Activated naive CD8-positive, alpha-beta T cell treated with anti-CD3 and anti-CD28 coated beads, Interleukin-2, amount 50 U/mL, for 16 hours (primary cell): ENCODE results near the gene ALPG.
"Not testable (repeated sequence)": the region's sequence is repeated elsewhere in the genome, so short reads cannot be mapped to it uniquely, and the experiment has no call there.

Experiments
- DNase-seq: peaks from one replicate; pipeline ENCODE4 v3.0.0-alpha.2; 2020; ENCODE audit warnings: low read depth, low spot score

The ALPG gene

GRCh38 chr2:232440220-232441018 lies 33.8 kb downstream of the ALPG start:
- peak; percentile 82 for DNase-seq

DNA sequence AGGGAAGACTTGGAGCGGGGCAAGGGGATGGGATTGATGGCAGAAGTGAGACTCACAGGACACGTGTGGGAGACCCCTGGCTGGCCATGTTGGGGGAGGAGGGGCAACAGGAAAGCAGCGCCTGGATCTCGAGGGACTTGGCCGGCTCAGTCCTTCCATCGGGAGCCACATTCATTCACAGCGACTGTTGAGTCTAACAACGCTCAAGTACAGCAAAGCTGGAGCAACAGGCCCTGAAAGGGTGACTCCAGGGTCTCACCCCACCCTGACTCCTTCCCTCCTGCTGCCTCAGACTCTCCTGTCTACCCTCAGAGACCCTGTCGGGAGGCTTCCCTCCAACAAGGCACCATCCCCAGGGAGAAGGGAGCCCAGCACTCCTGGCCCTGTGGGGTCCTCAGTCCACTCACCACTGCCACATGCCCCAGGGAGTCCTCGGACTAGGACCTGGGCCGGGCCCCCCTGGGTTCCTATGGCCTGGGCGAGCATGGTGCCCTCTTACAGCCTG lies 34.6 kb downstream of the ALPG start:
- DNase-seq, result no peak

GRCh38 chr2:232441922-232442321 lies 35.3 kb downstream of the ALPG start:
- not testable (repeated sequence) for DNase-seq

GRCh38 chr2:232442431-232442830 lies 35.8 kb downstream of the ALPG start:
- not testable (repeated sequence) for DNase-seq

- DNase-seq, result not testable (repeated sequence)
Observed at GRCh38 chr2:232443047-232443446, 36.4 kb downstream of the ALPG start.

DNA sequence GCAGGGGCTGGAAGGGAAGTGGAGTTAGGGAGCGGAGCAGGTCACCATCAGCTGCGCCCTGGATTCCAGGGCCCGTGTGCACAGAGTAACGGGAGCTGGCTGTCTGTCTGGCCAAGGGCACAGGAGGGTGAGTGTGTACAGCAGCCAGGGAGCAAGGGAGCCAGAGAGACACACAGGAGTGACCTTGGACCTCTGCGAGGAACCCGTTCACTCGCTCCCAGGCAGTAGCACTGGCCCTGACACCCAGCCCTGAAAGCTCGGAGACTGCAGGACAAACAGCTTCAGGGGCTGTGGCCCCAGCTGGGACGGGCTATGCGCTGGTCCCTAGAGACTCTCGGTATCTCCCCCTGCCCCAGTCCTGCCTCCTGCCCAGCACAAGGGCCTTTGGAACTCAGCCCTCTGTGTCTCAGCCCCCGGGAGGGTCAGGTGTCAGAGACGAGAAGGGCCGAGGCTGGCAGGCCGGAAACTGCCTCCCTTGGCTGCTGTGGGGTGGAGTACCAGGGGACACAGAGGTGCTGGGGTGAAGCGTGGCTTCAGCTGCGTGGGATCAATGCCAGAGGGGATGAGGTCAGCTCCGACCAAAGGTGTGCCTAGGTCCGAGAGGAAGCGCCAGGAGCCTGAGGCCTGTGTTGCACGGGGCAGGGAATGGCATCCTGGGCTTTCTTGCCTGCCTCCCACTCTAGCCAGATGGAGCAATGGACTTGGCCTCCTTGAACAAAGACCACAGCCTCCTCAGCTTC lies 37.2 kb downstream of the ALPG start:
- not testable (repeated sequence) for DNase-seq

GRCh38 chr2:232444409-232445148 lies 37.9 kb downstream of the ALPG start:
- DNase-seq, result peak; percentile 56

GRCh38 chr2:232445149-232445885 lies 38.7 kb downstream of the ALPG start:
- not testable (repeated sequence) for DNase-seq

GRCh38 chr2:232446266-232446777 lies 39.7 kb downstream of the ALPG start:
- DNase-seq, result not testable (repeated sequence)

- DNase-seq, result no peak
Observed at GRCh38 chr2:232447091-232447620, 40.5 kb downstream of the ALPG start.

- no peak for DNase-seq
Observed at GRCh38 chr2:232447638-232448303, 41.1 kb downstream of the ALPG start.

DNA sequence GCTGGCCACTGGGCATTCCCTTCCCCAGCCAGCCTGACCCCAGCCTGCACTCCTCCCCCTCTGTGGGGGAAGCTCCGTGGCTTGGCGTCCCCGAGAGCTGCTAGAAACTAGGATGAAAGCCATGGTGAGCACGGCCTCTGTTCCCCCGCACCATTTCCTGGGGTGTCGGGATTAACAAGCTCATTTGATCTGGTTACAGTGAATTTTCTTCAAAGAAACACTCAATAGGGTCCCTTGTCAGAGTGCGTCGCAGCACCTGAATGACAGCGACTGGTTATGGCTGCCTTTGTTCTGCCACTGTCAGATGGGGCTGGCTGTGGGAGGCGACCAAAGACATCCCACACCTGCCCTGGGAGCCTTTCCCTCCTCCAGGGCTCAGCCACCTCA lies 41.7 kb downstream of the ALPG start:
- DNase-seq, result no peak

DNA sequence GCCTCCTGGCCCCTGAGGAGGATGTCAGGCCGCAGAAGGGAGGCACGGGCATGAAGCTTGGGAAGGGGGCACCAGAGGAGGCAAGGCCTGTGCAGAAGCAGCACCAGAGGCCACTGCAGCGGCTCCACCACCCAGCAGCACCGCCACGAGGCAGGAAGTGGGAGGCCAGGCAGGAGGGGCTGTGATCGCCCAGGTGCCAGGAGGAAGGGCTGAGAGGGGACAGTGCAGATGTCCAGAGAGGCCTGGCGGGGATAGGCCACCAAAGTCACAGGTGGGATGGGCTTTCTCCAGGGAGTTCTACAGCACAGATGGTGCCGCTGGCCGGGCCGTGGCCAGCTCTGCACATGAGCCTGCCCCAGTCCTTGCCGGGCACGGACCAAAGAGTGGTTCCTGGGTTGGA lies 43.3 kb downstream of the ALPG start:
- DNase-seq, result no peak

GRCh38 chr2:232451645-232452044 lies 45.0 kb downstream of the ALPG start:
- DNase-seq, result not testable (repeated sequence)

DNA sequence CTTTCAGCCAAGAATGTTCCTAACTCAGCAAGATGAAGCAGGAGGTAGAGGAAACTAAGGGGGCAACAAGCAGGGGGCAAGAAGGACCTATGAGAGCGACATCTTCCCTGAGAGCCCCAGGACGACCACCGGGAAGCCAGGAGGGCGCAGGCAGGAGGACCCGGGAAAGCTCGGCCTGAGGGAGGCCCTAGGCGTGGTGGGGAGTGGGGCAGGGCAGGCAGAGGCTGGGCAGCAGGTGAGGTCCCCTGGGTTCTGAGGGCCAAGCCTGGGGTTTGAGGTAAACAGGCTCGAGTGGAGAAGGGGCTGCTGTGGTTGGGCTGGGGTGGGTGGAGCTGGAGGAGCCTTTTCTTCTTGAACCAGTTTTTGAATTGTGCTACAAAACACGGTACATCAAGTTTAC lies 48.0 kb downstream of the ALPG start:
- no peak for DNase-seq

GRCh38 chr2:232455426-232456255 lies 49.0 kb downstream of the ALPG start, which contains the start of gene ALPI:
Gene ALPI, plus strand, starts transcription at chr2:232456153. Its CDS starts 47 bp downstream, at chr2:232456200.
- no peak for DNase-seq

DNA sequence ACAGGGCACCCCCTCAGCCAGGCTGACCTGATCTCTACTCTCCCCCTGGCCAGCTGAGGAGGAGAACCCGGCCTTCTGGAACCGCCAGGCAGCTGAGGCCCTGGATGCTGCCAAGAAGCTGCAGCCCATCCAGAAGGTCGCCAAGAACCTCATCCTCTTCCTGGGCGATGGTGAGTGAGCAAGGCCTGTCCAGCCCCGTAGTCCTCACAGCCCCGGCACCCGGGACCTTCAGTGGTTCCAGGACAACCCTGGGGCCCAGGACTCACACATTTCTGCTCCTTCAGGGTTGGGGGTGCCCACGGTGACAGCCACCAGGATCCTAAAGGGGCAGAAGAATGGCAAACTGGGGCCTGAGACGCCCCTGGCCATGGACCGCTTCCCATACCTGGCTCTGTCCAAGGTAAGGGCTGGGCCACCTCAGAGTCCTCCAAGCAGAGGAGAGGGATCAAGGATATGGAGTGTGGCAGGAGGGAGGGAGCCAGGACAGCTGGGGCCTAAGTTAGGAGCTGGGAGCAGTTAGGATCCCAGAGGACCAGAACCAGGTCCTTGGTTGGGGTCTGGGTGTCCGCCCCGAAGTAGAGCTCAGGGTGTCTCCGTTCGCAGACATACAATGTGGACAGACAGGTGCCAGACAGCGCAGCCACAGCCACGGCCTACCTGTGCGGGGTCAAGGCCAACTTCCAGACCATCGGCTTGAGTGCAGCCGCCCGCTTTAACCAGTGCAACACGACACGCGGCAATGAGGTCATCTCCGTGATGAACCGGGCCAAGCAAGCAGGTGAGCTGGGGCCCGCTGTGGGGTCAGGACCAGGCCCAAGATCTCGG lies 49.9 kb downstream of the ALPG start:
- DNase-seq, result no peak
